HepG2 (cell line): ENCODE results near the gene RWDD2A.

Source experiments
- FOXK1 ChIP-seq: sonication (generic); formaldehyde crosslinking; IDR thresholded peaks from 2 replicates; pipeline ENCODE4 v1.4.0; 2020; ENCODE audit warnings: low read depth, missing genetic modification reagents, borderline replicate concordance
- SATB2 ChIP-seq: sonication (generic); formaldehyde crosslinking; IDR thresholded peaks from 2 replicates; pipeline ENCODE4 v1.5.0; 2020; ENCODE audit warnings: missing genetic modification reagents
- SMC3 ChIP-seq: IDR thresholded peaks from 2 replicates; pipeline ENCODE4 v1.6.1; 2011; ENCODE audit warnings: low read length, improper control_type of control experiment
- TF ChIP-seq, protein P1 (sequence below): sonication (generic); formaldehyde crosslinking; IDR thresholded peaks from 2 replicates; pipeline ENCODE4 v1.9.0; 2021; ENCODE audit warnings: missing genetic modification reagents, mild to moderate bottlenecking, borderline replicate concordance
- TF ChIP-seq, protein P2 (sequence below): sonication (generic); formaldehyde crosslinking; IDR thresholded peaks from 2 replicates; pipeline ENCODE4 v1.8.1; 2023; ENCODE audit warnings: mild to moderate bottlenecking, moderate library complexity, missing genetic modification reagents
- TF ChIP-seq, protein P3 (sequence below): sonication (generic); formaldehyde crosslinking; IDR thresholded peaks from 2 replicates; pipeline ENCODE4 v1.5.1; 2020; ENCODE audit warnings: mild to moderate bottlenecking, missing genetic modification reagents

DNA sequence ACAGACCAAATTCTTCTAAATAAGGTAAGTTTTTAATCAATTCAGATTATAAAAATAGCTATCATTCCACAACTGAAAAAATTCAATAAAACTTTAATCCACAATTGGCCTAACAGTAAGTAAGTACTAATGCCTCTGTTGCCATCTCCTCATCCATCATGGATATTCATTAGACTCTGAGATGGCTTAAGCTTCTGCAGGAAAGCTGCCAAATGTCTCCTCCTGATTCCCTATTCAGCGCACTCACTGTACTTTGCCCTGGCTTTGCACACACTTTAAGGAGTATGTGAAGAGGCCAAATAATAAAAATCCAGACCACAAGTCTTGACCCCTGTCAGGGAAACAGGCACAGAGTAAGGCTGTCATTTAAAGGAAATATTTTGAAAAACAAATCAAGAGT, 23.6 kb upstream of the RWDD2A start:
- TF ChIP-seq, protein P1, sequence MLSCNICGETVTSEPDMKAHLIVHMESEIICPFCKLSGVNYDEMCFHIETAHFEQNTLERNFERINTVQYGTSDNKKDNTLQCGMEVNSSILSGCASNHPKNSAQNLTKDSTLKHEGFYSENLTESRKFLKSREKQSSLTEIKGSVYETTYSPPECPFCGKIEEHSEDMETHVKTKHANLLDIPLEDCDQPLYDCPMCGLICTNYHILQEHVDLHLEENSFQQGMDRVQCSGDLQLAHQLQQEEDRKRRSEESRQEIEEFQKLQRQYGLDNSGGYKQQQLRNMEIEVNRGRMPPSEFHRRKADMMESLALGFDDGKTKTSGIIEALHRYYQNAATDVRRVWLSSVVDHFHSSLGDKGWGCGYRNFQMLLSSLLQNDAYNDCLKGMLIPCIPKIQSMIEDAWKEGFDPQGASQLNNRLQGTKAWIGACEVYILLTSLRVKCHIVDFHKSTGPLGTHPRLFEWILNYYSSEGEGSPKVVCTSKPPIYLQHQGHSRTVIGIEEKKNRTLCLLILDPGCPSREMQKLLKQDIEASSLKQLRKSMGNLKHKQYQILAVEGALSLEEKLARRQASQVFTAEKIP: no peak
- TF ChIP-seq, protein P2, sequence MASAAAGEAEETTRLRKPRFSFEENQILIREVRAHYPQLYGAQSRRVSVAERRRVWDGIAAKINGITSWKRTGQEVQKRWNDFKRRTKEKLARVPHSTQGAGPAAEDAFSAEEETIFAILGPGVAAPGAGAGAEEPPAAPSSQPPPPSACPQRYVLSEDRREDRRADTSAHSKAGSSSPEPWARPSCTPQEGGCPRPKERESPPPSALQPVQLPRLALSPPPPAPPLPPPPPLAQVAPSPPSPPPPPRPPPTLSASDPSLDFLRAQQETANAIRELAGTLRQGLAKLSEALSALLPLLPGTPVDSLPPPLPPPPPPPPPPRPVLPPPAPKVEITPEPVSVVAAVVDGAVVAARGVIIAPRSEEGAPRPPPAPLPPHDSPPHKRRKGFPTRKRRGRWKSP (CRISPR knock-in tag): no peak
- TF ChIP-seq SMC3 (no peak), FOXK1 (CRISPR knock-in tag) (no peak), SATB2 (CRISPR knock-in tag) (no peak)
- TF ChIP-seq, protein P3, sequence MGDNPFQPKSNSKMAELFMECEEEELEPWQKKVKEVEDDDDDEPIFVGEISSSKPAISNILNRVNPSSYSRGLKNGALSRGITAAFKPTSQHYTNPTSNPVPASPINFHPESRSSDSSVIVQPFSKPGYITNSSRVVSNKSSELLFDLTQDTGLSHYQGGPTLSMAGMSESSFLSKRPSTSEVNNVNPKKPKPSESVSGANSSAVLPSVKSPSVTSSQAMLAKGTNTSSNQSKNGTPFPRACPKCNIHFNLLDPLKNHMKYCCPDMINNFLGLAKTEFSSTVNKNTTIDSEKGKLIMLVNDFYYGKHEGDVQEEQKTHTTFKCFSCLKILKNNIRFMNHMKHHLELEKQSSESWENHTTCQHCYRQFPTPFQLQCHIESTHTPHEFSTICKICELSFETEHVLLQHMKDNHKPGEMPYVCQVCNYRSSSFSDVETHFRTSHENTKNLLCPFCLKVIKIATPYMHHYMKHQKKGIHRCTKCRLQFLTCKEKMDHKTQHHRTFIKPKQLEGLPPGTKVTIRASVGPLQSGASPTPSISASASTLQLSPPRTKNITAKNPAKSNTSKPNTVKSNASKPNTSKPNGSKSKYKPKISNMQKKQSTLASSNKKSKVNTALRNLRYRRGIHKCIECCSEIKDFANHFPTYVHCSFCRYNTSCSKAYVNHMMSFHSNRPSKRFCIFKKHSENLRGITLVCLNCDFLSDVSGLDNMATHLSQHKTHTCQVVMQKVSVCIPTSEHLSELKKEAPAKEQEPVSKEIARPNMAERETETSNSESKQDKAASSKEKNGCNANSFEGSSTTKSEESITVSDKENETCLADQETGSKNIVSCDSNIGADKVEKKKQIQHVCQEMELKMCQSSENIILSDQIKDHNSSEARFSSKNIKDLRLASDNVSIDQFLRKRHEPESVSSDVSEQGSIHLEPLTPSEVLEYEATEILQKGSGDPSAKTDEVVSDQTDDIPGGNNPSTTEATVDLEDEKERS (CRISPR knock-in tag): no peak
